Endothelial cell of umbilical vein (primary cell): ENCODE measurements around the gene CEP104. TPM values are rescaled to one million over a fixed set of nuclear protein-coding genes. Genes with fewer than 3 reads are reported as not detected.

Experiments used
- BruUV-seq: library from RNA; stranded (reverse); fragments of 400-500 nt; replicated peaks from 2 replicates; lab custom pipeline; 2021; lab: Mats Ljungman, UMichigan
- CTCF ChIA-PET: fragments of 300-600, 350-600 bp; sonication (Branson Sonifier 250); formaldehyde crosslinking; loops from one replicate; lab custom pipeline; 2021; ENCODE audit warnings: antibody characterized with exemption, inconsistent platforms; lab: Charles Lee
- POLR2A ChIA-PET: fragments of 300-600, 350-600 bp; sonication (Branson Sonifier 250); formaldehyde crosslinking; loops from one replicate; lab custom pipeline; 2021; ENCODE audit warnings: antibody characterized with exemption, inconsistent platforms; lab: Charles Lee
- DNase-seq: peaks from one replicate; pipeline ENCODE4 v3.0.0-alpha.2; 2011; ENCODE audit warnings: low read depth, low spot score
- FAIRE-seq: peaks from 2 replicates; lab custom pipeline; 2011; peaks lifted over from hg19 to GRCh38; lab: Jason Lieb, UNC
- H2AFZ ChIP-seq: 2 replicates; pipeline ENCODE4 v1.6.0; 2012; ENCODE audit warnings: low read depth, low read length, control low read depth, inconsistent platforms
- H3K27ac ChIP-seq: 2 replicates; pipeline ENCODE4 v1.5.1; 2011; ENCODE audit warnings: low read depth, mild to moderate bottlenecking, control low read depth, low read length, moderate library complexity; ENCODE audit not compliant: insufficient read depth
- H3K27me3 ChIP-seq, 2 experiments: 2 replicates each; pipeline versions ENCODE4 v1.6.0 to v1.6.1; 2011; ENCODE audit warnings: low read length in 2 of 2, mixed read lengths in 1 of 2; ENCODE audit not compliant: control insufficient read depth in 2 of 2, insufficient read depth in 2 of 2
- H3K36me3 ChIP-seq, 2 experiments: 2 replicates in 1 of 2; 3 replicates in 1 of 2; pipeline ENCODE4 v1.5.1; 2011; ENCODE audit warnings: low read length in 2 of 2, mild to moderate bottlenecking in 1 of 2, moderate library complexity in 1 of 2; ENCODE audit not compliant: control insufficient read depth in 2 of 2, insufficient read depth in 2 of 2; ENCODE audit errors: extremely low read depth in 1 of 2
- H3K4me1 ChIP-seq: 3 replicates; pipeline ENCODE4 v1.5.1; 2011; ENCODE audit warnings: mild to moderate bottlenecking, low read length; ENCODE audit not compliant: control insufficient read depth, insufficient read depth; ENCODE audit errors: extremely low read depth
- H3K4me2 ChIP-seq: 2 replicates; pipeline ENCODE4 v1.6.1; 2011; ENCODE audit warnings: low read length, control low read depth, mixed read lengths; ENCODE audit not compliant: insufficient read depth
- H3K4me3 ChIP-seq, 3 experiments: fragments of 200-600 bp in 1 of 3; sonication (generic), shearing (Covaris generic) in 1 of 3; replicated peaks in 1 of 3; 2 replicates each; pipeline ENCODE4 v1.5.1; 2011 to 2016; ENCODE audit warnings: control low read depth in 3 of 3, low read length in 3 of 3, mild to moderate bottlenecking in 2 of 3, inconsistent platforms in 1 of 3, low read depth in 1 of 3, moderate library complexity in 1 of 3; ENCODE audit not compliant: insufficient read depth in 1 of 3
- H3K79me2 ChIP-seq: 2 replicates; pipeline ENCODE4 v1.6.0; 2012; ENCODE audit warnings: low read length, inconsistent platforms; ENCODE audit not compliant: control insufficient read depth, insufficient read depth
- H3K9ac ChIP-seq: replicated peaks from 2 replicates; pipeline ENCODE3; 2011; ENCODE audit warnings: low read length, control low read depth; ENCODE audit not compliant: insufficient read depth; ENCODE audit errors: extremely low read depth
- H3K9me1 ChIP-seq: replicated peaks from 3 replicates; pipeline ENCODE4 v1.6.0; 2011; ENCODE audit warnings: mild to moderate bottlenecking, low read length; ENCODE audit not compliant: control insufficient read depth, insufficient read depth; ENCODE audit errors: extremely low read depth
- H3K9me3 ChIP-seq: replicated peaks from 2 replicates; pipeline ENCODE4 v1.5.1; 2012; ENCODE audit warnings: low read length, inconsistent platforms; ENCODE audit not compliant: control insufficient read depth, insufficient read depth
- H4K20me1 ChIP-seq: replicated peaks from 2 replicates; pipeline ENCODE3; 2011; ENCODE audit warnings: mild to moderate bottlenecking, low read length; ENCODE audit not compliant: control insufficient read depth, insufficient read depth; ENCODE audit errors: extremely low read depth
- CTCF ChIP-seq, 2 donors: IDR thresholded peaks; 1 replicate in 1 of 2; 2 replicates in 1 of 2; pipeline ENCODE4 v1.5.1; 2011; ENCODE audit warnings: low read length in 2 of 2, mild to moderate bottlenecking in 2 of 2, moderate library complexity in 2 of 2, control low read depth in 1 of 2, inconsistent platforms in 1 of 2, low read depth in 1 of 2; ENCODE audit not compliant: insufficient read depth in 1 of 2; ENCODE audit errors: extremely low read depth in 1 of 2
- EZH2 ChIP-seq: IDR thresholded peaks from 2 replicates; pipeline ENCODE4 v1.6.1; 2012; ENCODE audit warnings: borderline replicate concordance, low read depth, mild to moderate bottlenecking, moderate library complexity, low read length, inconsistent platforms; ENCODE audit not compliant: severe bottlenecking
- FOS ChIP-seq: IDR thresholded peaks from 2 replicates; pipeline ENCODE4 v1.6.1; 2011; ENCODE audit warnings: mild to moderate bottlenecking, low read length, moderate library complexity, borderline replicate concordance; ENCODE audit not compliant: insufficient read depth
- GATA2 ChIP-seq: IDR thresholded peaks from 2 replicates; pipeline ENCODE4 v1.7.0; 2011; ENCODE audit warnings: low read depth, mild to moderate bottlenecking, moderate library complexity, mixed read lengths, low read length; ENCODE audit not compliant: insufficient read length, insufficient read depth
- JUN ChIP-seq: IDR thresholded peaks from 2 replicates; pipeline ENCODE4 v1.6.1; 2011; ENCODE audit warnings: borderline replicate concordance, low read depth; ENCODE audit not compliant: insufficient read length, insufficient read depth
- MYC ChIP-seq: IDR thresholded peaks from one replicate; pipeline ENCODE4 v1.6.1; 2011; ENCODE audit warnings: mild to moderate bottlenecking, low read depth, low read length
- POLR2A ChIP-seq: IDR thresholded peaks from 2 replicates; pipeline ENCODE4 v1.6.1; 2012; ENCODE audit warnings: low read depth, mild to moderate bottlenecking, control low read depth, low read length
- POLR2AphosphoS5 ChIP-seq: IDR thresholded peaks from 2 replicates; pipeline ENCODE4 v1.6.1; 2012; ENCODE audit warnings: low read depth, mild to moderate bottlenecking, control low read depth, low read length, moderate library complexity; ENCODE audit not compliant: insufficient read depth
- dilution Hi-C: fragments of 300-500 bp; cut with MboI; formaldehyde crosslinking; loops from one replicate; pipeline ENCODE4 v1.15.0; 2019; ENCODE audit warnings: low sequenced_read_pairs; ENCODE audit not compliant: extremely low pct_ligation_motif_present
- intact Hi-C: fragments of 100-400 bp; cut with micrococcal nuclease; formaldehyde crosslinking; loops from one replicate; pipeline ENCODE4 v1.10.0; 2022
- polyA plus RNA-seq, 4 experiments: library from polyadenylated mRNA; depleted of rRNA in 3 of 4; stranded (reverse) in 3 of 4; unstranded in 1 of 4; fragments of >200 nt; gene quantifications; 2 replicates each; pipeline versions ENCODE4 v1.2.1 to v1.2.3, GENCODE V29; 2011 to 2012; ENCODE audit warnings: missing spikeins in 1 of 4
- total RNA-seq: library from RNA; stranded (reverse); gene quantifications from 2 replicates; pipeline ENCODE4 v1.2.3, GENCODE V29; 2021
- TF ChIP-seq, protein P1 (sequence below): IDR thresholded peaks from 2 replicates; pipeline ENCODE4 v1.6.1; 2011; ENCODE audit not compliant: insufficient read depth, insufficient read length

The CEP104 gene
- total and polyA plus RNA-seq, 2 donors (not counting 3 experiments of a cell fraction or from before 2014, with no cell fraction given): 12.4 to 43.0 TPM

DNA sequence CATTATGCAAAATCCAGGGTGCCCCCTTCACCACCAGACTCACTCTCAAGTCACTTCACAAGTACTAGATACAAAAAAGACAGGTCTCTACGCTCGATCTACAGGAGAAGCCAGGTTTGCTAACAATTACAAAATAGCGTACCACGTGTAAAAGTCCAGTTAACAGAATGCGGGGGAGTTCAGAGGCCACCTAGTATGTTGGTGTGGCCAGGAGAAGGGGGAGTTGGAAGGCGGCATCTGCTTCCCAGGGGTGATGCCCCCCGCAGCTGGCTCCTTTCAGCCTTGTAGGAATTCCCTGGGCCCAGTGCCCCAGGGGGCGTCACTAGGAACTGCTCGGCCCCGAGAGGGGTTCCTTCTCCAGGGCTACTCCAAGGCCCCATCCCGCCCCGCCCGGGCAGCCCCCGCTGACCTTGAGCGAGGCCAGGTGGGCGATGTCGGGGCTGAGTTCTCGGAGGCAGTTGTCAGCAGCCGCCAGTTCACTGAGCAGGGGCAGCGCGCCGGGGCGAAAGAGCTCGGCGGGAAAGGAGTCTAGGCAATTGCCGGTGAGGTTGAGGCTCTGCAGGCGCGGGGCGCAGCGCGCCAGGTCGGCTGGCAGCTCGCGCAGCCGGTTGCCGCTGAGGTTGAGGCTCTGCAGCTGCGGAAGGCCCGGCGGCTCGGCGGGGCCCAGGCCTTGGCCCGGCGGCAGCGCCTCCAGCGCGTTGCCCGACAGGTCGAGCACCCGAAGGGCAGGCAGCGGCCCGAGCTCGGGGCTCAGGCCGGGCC is 61.4 kb downstream of the CEP104 start:
- no peaks in the 10 kb centered on the region for H4K20me1 ChIP-seq
- no peak for FAIRE-seq
- dilution Hi-C loops: no loop called here
- peak overlapping the region; percentile 59 for H3K9ac ChIP-seq
- peaks cover 0 to 1% of the 10 kb centered on the region in 2 experiments for H3K27me3 ChIP-seq
- no peak for DNase-seq
- no peaks in the 10 kb centered on the region for H3K9me3 ChIP-seq
- no TSS peak for BruUV-seq
- peak overlapping the region; percentile 43 for H3K27ac ChIP-seq
- H2AFZ ChIP-seq: peak overlapping the region; percentile 83
- ChIA-PET CTCF (interaction anchor here (0.8 to 1.6 kb wide), 7 partner anchors 8 to 343 kb away, joined by 3 to 7 read pairs (median 4); partner anchors contain the start of gene C1orf174), POLR2A (no interaction called here)
- H3K4me1 ChIP-seq: peaks cover 8% of the 10 kb centered on the region
- H3K4me2 ChIP-seq: peak overlapping the region; percentile 94
- intact Hi-C loops: loop anchor here (1.0 kb wide), 4 partner anchors 23 to 105 kb away; partner anchors contain the start of genes C1orf174, CEP104, DFFB and SMIM1
- H3K4me3 ChIP-seq: peak overlapping the region; percentile 46 to 73 (median 73)
- peaks cover 44% of the 10 kb centered on the region for H3K79me2 ChIP-seq
- TF ChIP-seq POLR2A: no peak
- no peak for TF ChIP-seq POLR2AphosphoS5
- TF ChIP-seq, protein P1, sequence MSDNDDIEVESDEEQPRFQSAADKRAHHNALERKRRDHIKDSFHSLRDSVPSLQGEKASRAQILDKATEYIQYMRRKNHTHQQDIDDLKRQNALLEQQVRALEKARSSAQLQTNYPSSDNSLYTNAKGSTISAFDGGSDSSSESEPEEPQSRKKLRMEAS: no peak
- TF ChIP-seq MYC: no peak
- TF ChIP-seq GATA2: no peak
- TF ChIP-seq CTCF (IDR thresholded peaks at IDR 0.05; ENCODE audit: extremely low read depth in 1 of 2, insufficient read depth in 1 of 2, low read depth in 1 of 2, low read length in 2 of 2): no peak
- TF ChIP-seq EZH2: no peak
- no peak for TF ChIP-seq JUN
- no peak for TF ChIP-seq FOS
- H3K9me1 ChIP-seq: no peaks in the 10 kb centered on the region
- no peaks in the 10 kb centered on the region for H3K36me3 ChIP-seq
